Jurkat, Clone E6-1 (cell line): Measurements from ENCODE around the gene GAGE10. TPM values are rescaled to one million over a fixed set of nuclear protein-coding genes. Genes with fewer than 3 reads are reported as not detected.

Experiments
- DNase-seq: peaks from one replicate; pipeline ENCODE4 v3.0.0-alpha.2; 2011; ENCODE audit warnings: low read depth, low spot score
- H3K4me3 ChIP-seq: 2 replicates; pipeline ENCODE4 v1.5.1; 2011; ENCODE audit warnings: mild to moderate bottlenecking, low read length, control low read depth, moderate library complexity
- polyA plus RNA-seq: library from polyadenylated mRNA; unstranded; fragments of >200 nt; gene quantifications from one replicate; pipeline ENCODE4 v1.2.1, GENCODE V29; 2012; ENCODE audit warnings: missing spikeins; ENCODE audit not compliant: insufficient read length, insufficient read depth

The GAGE10 gene
- not detected for polyA plus RNA-seq

- no peak within 1 kb of the TSS for H3K4me3 ChIP-seq
- DNase-seq, result no peak
These were observed at the start of gene GAGE10 for GRCh38 chrX:49303346-49303745. Gene GAGE10 (plus strand): TSS chrX:49303646. CDS start chrX:49304860, 1,214 bp downstream.

- H3K4me3 ChIP-seq, result no peak overlapping the region
- DNase-seq, result no peak
These were observed 48.8 kb upstream of the GAGE10 start for GRCh38 chrX:49254639-49255038.

GRCh38 chrX:49256268-49256995 is 47.0 kb upstream of the GAGE10 start:
- H3K4me3 ChIP-seq, result no peak overlapping the region
- DNase-seq, result no peak

- H3K4me3 ChIP-seq, result no peak overlapping the region
- peak; percentile 18 for DNase-seq
These were observed 46.2 kb upstream of the GAGE10 start for GRCh38 chrX:49257074-49257790.

GRCh38 chrX:49257846-49258748 is 45.3 kb upstream of the GAGE10 start:
- DNase-seq, result no peak
- H3K4me3 ChIP-seq, result no peak overlapping the region

GRCh38 chrX:49258749-49259124 is 44.7 kb upstream of the GAGE10 start:
- no peak for DNase-seq
- no peak overlapping the region for H3K4me3 ChIP-seq

GRCh38 chrX:49260221-49260985 is 43.0 kb upstream of the GAGE10 start:
- no peak for DNase-seq
- no peak overlapping the region for H3K4me3 ChIP-seq

GRCh38 chrX:49262603-49263002 is 40.8 kb upstream of the GAGE10 start:
- no peak overlapping the region for H3K4me3 ChIP-seq
- no peak for DNase-seq

GRCh38 chrX:49263631-49264030 is 39.8 kb upstream of the GAGE10 start:
- no peak overlapping the region for H3K4me3 ChIP-seq
- DNase-seq, result no peak

- no peak within 1 kb of the TSS for H3K4me3 ChIP-seq
- no peak for DNase-seq
These were observed 39.0 kb upstream of the GAGE10 start, which contains the start of gene FOXP3 for GRCh38 chrX:49264460-49264859. Gene FOXP3 (minus strand): TSS chrX:49264710. CDS start chrX:49258505, 6,205 bp downstream.

GRCh38 chrX:49266523-49267445 is 36.7 kb upstream of the GAGE10 start:
- no peak for DNase-seq

GRCh38 chrX:49268702-49269009 is 34.8 kb upstream of the GAGE10 start:
- peak overlapping the region; percentile 70 for H3K4me3 ChIP-seq
- no peak for DNase-seq

More at GRCh38 chrX:49266523-49267445, 36.7 kb upstream of the GAGE10 start:
- H3K4me3 ChIP-seq, result no peak overlapping the region

- peak overlapping the region; percentile 70 for H3K4me3 ChIP-seq
- peak; percentile 96 for DNase-seq
These were observed 34.3 kb upstream of the GAGE10 start for GRCh38 chrX:49269010-49269766.

GRCh38 chrX:49269767-49270248 is 33.6 kb upstream of the GAGE10 start, which contains the start of gene PPP1R3F:
Gene PPP1R3F (plus strand): TSS chrX:49269793. CDS start chrX:49269870, 77 bp downstream.
- peak within 1 kb of the TSS; percentile 70 for H3K4me3 ChIP-seq
- no peak for DNase-seq

- DNase-seq, result no peak
These were observed 33.1 kb upstream of the GAGE10 start for GRCh38 chrX:49270249-49270921.

GRCh38 chrX:49271341-49271740 is 32.1 kb upstream of the GAGE10 start:
- DNase-seq, result no peak
- H3K4me3 ChIP-seq, result no peak overlapping the region

More at GRCh38 chrX:49270249-49270921, 33.1 kb upstream of the GAGE10 start:
- H3K4me3 ChIP-seq, result peak overlapping the region; percentile 54
